Activated T-cell treated with anti-CD3 and anti-CD28 coated beads, Interleukin-2, amount 50 U/mL, for 1 hour (primary cell): ENCODE data around the gene COL2A1.

Experiments used
- DNase-seq: peaks from one replicate; pipeline ENCODE4 v3.0.0-alpha.2; 2020

COL2A1 gene

GRCh38 chr12:48029491-48030172 is 25.4 kb upstream of the COL2A1 start:
- no peak for DNase-seq

GRCh38 chr12:48028541-48029431 is 24.5 kb upstream of the COL2A1 start:
- DNase-seq = no peak

- no peak for DNase-seq
These were observed 23.1 kb upstream of the COL2A1 start for GRCh38 chr12:48027183-48028002.

- no peak for DNase-seq
These were observed 22.0 kb upstream of the COL2A1 start for GRCh38 chr12:48026060-48026827.

- no peak for DNase-seq
These were observed 21.0 kb upstream of the COL2A1 start for GRCh38 chr12:48025281-48025680.

GRCh38 chr12:48024735-48025134 is 20.5 kb upstream of the COL2A1 start:
- DNase-seq = no peak

GRCh38 chr12:48023386-48023785 is 19.1 kb upstream of the COL2A1 start:
- DNase-seq = no peak

- no peak for DNase-seq
These were observed 18.6 kb upstream of the COL2A1 start for GRCh38 chr12:48022676-48023385.

- DNase-seq = no peak
These were observed 17.9 kb upstream of the COL2A1 start for GRCh38 chr12:48022180-48022521.

- DNase-seq = no peak
These were observed 17.4 kb upstream of the COL2A1 start for GRCh38 chr12:48021485-48022179.

GRCh38 chr12:48019639-48020265 is 15.5 kb upstream of the COL2A1 start:
- no peak for DNase-seq

GRCh38 chr12:48018618-48018995 is 14.3 kb upstream of the COL2A1 start:
- no peak for DNase-seq

- DNase-seq = no peak
These were observed 13.8 kb upstream of the COL2A1 start for GRCh38 chr12:48017921-48018617.

- no peak for DNase-seq
These were observed 13.2 kb upstream of the COL2A1 start for GRCh38 chr12:48017496-48017895.

- no peak for DNase-seq
These were observed 12.2 kb upstream of the COL2A1 start for GRCh38 chr12:48016373-48017020.

- no peak for DNase-seq
These were observed 11.7 kb upstream of the COL2A1 start for GRCh38 chr12:48015954-48016353.

GRCh38 chr12:48015129-48015528 is 10.9 kb upstream of the COL2A1 start:
- DNase-seq = no peak

- no peak for DNase-seq
These were observed 9.0 kb upstream of the COL2A1 start for GRCh38 chr12:48013287-48013686.

- no peak for DNase-seq
These were observed 7.8 kb upstream of the COL2A1 start for GRCh38 chr12:48012070-48012469.
